Stimulated activated CD4-positive, alpha-beta T cell treated with anti-CD3 and anti-CD28 coated beads, Interleukin-2, amount 100 ng/mL, for 48 hours (primary cell): ENCODE data around the gene SMTNL2.

Experiments
- DNase-seq, 2 donors: peaks; one replicate each; pipeline ENCODE4 v3.0.0-alpha.2; 2020

SMTNL2 gene

DNA sequence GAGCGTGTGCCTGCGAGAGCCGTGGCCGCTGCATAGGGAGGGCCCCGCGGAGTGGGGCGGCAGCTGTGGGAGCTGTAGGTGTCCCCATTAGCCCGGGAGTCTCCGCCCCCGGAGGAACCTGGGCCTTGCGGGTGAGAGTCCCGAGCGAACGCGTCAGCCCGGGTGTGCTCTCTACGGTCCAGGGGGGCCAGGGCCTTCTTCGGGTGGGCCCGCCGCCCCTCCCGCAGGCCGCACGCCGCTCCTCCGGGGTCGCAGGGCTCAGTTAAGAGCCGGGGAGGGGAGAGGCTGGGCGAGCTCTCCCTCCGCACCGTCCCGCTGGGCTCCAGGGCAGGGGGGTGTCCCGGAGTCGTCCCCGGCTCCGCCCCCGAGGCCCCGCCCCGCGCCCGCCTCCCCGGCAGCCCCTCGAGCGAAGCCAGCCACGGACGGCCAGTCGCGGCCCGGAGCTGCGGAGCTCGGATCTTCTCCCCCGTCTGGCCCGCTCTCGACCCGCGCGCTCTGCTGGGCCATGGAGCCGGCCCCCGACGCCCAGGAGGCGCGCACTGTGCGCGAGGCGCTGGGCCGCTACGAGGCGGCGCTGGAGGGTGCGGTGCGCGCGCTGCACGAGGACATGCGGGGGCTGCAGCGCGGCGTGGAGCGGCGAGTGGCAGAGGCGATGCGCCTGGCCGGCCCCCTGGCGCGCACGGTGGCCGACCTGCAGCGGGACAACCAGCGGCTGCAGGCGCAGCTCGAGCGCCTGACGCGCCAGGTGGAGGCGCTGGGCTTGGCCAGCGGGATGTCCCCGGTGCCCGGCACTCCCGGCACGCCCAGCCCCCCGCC is at the start of gene SMTNL2:
SMTNL2 (plus strand) TSS at position 429 of the 816 bp plus-strand sequence; CDS start at position 506, 77 bp downstream.
- DNase-seq, result no peak

DNA sequence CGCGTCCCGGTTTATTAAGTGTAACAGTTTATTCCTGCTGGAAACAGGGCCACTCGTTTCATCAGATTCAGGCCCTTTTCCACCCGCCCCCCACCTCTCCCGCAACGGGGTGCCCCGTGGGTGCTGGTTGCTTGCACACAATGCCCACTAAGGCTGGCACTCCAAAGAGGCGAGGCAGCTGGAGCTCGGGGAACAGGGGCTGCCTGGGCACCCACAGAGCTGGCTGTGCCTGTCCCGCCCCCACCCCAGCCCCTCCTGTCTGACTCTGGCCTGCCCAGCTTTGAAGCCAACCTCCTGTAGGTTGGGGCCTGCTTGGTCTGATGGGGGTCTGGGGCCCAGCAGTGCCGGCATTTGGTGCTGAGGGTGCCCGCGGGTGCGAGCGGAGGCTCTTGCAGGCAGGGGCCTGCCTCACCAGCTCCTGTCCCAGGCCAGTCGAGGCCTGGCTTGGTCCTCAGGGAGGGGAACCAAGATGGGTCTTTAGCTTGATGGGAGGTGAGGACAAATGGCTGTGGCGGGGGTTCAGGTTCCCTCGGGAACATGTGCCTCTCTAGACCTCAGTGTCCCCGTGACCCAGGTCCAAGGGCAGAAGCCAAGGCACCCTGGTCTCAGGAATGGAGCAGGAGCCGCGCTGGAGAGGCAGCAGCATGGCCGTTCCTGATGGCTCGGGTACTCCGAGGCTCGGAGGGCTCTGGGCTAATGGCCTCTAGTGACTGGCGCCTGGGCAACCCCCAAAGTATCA is 49.2 kb upstream of the SMTNL2 start:
- no peak for DNase-seq

DNA sequence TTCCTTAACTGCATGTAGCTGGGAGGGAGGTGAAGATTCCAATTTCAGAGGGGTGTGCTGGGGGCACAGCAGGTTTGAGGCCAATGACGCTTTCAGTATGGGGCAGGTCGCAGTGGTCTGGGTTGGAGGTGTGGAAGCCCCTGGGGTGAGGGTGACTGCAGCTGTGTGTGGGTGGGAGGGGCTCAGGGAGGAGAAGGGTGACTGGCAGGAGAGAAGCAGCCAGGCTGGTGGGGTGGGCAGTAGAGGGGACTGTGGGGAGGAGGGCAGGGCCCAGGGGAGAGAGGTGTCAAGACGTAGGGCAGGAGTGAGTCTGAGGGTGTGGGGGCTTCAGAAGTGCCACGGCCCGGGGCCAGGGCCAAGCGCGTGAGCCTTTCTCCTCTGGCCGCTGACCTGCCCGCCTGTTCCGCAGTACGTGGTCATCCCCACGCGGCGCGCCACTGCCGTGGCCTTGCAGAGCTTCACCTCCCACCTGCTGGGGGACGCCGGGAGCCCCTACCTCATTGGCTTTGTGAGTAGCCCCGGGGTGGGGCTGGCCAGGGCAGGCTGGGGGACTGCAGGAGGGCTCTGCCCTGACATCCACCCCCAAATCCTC is 48.6 kb upstream of the SMTNL2 start:
- no peak for DNase-seq

DNA sequence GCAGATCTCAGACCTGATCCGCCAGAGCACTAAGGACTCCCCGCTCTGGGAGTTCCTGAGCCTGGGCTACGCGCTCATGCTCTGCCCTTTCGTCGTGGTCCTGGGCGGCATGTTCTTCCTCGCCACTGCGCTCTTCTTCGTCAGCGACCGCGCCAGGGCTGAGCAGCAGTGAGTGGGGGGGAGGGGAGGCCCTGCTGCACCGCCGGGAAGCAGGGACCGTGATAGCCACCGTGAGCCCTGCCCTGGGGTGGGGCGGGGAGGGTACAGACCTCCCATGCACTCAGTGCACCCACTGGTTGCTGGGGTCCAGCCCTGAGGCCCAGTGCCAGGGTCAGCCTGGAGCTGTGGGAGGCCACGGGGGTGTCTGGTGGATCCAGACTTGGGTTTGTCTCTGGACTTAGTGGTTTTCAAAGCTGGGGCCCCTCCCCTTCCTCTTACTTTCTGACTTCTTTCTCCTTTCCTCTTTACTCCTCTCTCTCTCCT is 48.0 kb upstream of the SMTNL2 start:
- DNase-seq, result no peak

DNA sequence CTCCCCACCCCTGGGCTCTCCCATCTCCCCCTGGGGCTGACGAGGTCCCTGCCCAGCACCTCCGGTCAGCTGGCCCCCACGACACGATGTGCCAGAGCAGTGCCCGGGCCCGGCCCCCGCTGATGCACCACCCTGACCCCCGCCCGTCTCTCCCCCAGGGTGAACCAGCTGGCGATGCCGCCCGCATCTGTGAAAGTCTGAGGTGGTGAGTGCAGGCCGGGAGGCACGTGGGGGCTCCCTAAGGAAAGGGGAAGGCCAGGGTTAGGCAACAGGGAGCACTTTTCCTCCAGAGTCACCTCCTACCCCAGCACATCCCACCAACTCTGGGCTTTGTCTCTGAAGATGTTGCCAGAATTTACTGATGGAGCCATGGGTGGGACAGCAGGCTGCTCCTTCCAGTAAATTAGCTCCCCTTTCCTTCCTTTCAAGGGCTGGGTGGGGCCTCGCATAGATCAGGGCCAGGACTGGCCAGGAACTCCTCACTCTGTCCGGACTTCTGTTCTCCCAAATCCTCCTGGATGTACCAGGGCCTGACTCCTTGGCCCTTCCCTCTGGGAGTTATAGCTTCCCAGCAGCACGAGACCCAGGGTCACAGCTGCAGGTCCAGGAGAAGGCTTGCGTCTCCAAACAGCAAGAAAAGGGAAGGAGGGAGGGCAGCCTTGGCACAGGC is 47.5 kb upstream of the SMTNL2 start:
- no peak for DNase-seq

DNA sequence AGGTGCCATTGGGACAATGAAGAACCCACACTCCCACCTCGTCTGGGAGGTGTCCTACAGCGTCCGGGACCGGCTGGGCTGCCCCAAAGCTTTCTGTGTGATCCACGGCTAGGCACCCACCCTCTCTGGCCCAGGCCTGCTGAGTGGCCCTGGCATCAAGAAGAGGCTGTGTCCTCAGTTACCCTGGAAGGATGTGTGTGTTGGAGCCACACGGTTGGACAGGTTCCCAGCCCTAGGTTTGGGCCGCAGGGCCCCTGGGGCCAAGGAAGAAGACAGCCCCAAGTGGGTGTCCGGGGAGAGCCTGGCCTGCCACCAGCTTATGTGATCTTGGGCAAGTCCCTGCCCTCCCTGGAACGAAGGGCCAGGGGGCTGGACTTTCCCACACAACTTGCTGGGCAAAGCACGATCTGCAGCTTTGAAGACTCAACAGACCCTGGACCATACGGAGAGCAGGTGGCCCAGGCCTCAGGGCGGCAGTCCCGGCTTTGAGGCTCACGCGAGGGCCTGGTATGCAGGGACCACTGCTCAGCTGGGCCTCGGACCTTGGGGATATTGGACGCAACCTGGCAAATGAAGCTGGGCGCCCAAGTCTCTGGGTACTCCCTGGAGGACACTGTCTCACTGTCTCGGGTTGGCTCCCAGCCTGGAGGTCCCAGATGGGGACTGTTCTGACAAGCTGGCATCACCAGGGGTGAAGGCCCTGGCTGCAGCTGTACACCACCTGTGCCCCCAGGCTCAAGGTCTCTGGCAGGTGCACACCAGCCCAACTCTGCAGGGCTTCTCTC is 46.7 kb upstream of the SMTNL2 start:
- no peak for DNase-seq

DNA sequence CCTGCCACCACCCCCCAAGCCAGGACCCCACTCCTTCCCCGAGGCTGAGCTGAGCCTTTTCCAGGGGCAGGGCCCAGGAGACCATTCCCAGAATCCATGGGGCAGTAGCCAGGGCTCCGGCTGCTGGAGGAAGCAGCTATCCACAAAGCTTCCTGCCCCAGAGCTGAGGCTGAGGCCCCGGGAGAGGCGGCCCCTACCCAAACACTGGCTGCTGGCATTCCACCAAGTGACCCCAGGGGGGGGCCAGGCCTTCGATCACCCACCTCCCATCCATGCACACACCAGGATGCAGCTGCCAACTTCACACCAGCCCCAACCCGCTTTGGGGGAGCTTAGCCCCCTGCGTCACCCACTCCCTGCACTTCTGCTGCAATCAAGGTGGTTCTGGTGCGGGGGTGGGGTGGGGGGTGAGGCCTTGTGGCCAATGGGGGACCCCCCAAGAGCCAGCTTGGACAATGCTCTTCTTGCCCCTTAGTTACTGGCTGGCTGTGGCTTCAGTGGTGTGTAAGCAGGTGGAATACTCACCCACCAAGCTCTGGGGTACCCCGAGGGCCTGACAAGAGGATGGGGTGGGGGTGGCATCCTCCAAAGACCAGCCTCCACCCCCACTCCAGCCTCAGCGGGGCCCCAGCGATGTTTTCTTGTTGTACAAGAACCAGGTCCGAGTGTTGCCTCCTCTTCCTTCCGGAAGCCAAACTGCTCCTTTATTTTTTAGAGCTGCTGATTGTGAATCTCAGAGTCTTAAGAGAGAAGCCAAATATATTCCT is 45.9 kb upstream of the SMTNL2 start:
- no peak for DNase-seq

DNA sequence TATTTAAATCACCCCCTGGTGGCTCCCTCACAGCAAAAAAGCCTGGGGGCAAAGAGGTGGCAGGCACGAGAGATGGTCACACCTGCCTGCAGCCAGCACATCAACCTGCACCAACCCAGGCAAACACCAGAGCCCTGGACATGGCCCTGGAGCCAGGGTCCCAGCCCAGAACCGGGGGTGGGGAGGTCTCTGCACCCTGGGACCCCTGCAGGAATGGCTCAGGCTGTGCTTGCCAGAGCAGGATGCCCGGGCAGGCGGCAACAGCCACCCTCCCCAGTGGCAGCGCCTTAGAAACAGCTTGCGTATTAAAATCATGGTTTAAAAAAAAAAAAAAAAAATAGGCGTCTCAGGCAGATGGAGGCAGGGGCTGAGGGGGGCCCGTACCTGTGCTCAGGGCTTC is 45.3 kb upstream of the SMTNL2 start:
- DNase-seq, result no peak

DNA sequence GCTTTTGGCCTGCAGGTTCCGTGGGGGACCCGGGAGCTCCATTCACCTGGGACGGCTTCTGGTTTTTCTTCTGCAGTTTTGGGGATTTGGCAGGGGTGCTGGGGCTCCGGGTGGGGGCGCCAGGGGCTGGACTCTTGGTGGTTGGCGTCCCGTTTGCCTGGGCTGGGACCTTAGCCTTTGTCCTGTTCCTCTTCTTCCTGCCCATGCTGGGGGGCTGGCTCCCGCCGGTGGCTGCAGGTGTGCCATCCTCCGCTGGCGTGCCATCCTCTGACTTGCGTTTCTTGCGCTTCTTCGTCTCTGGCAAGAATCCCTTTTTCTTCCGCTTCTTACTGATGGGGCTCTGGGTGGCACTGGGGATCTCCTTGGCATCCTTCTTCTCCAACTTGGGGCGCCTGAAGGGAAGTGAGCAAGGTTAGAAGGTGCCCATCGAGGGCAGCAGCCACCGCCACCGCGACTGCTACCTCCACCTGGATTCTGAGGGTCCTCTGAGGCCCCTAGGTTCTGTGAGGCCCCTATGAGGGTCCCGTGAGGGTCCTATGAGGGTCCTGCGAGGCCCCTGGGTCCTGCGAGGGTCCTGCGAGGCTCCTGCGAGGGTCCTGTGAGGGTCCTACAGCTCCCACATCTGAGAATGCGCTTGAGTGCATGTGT is 44.6 kb upstream of the SMTNL2 start:
- no peak for DNase-seq

DNA sequence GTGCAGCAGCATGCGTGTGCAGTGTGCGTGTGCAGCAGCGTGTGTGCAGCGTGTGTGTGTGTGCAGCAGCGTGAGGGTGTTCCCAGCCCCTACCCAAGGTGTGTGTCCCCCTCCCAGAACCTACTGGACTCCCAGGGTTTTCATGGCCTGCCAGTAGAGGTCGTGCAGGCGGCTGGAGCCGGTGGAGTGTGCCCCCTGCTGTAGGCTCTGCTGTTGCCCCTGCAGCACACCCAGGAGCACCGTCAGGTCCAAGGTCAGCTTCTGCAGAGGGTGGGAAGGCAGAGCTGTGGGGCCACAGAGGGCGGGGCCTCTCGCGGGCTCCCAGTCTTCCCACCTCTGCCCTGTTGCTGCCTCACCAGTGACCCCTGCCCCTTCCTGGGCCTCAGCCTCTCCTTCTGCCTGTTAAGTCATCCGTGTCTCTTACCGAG is 44.1 kb upstream of the SMTNL2 start:
- DNase-seq, result no peak

DNA sequence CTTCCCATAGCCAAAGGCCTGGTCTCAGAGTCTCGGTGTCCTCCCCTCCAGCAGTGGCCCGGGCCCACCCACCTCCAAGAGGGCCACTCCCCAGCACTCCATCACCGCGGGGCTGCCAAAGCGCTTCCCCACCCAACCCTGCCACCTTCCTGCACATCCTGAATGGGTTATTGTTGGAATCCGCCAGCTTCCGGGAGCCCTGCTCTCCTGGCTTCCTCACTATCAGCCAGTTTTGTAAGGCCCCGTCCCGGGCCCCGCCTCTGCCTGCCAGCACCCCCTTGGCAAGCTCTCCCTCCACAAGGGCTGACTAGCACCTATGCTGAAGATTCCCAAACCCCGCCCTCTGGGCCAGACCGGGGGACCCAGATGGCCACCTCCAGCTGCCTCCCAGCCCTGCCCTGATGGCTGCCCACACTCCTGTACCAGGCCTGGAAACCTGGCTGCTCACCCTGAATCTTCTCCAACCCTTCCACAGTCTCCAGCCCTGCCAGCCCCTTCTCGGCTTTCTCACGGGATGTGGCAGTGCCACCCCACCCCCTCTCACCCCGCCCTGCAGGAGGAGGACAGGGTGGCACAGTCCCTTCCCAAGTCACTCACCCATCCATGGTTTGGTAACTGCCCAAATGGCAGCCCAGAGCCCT is 43.5 kb upstream of the SMTNL2 start:
- no peak for DNase-seq

DNA sequence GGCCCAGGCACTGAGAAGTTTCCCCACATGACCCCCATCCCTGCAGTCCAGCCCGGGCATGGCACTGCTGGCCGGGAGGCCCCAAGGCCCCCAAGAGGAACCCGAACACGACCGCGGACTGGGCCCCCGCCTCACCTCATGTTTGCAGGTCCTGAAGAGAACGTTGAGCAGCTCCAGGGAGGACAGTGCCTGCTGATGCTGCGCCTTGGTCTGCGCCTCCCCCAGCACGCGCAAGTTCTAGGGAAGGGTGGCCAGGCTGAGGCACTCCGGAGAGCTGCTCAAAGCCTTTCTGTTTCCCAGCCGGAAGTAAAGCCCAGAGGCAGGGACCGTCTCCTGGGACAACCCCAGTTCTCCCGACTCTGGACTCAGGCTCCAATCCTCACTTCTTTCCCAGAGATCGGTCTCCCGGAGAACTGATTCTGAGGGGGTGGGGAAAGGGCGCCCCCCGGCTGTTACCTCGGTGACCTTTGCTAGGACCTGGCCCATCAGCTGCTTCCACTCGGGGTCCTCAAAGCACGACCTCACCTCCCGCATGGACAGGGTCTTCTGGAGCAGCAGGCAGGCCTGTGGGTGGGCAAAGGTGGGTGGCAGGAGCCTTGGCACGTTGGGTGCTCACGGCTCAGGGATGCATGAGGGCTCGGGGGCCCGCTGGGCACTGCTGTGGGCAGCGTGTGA is 42.9 kb upstream of the SMTNL2 start:
- no peak for DNase-seq

DNA sequence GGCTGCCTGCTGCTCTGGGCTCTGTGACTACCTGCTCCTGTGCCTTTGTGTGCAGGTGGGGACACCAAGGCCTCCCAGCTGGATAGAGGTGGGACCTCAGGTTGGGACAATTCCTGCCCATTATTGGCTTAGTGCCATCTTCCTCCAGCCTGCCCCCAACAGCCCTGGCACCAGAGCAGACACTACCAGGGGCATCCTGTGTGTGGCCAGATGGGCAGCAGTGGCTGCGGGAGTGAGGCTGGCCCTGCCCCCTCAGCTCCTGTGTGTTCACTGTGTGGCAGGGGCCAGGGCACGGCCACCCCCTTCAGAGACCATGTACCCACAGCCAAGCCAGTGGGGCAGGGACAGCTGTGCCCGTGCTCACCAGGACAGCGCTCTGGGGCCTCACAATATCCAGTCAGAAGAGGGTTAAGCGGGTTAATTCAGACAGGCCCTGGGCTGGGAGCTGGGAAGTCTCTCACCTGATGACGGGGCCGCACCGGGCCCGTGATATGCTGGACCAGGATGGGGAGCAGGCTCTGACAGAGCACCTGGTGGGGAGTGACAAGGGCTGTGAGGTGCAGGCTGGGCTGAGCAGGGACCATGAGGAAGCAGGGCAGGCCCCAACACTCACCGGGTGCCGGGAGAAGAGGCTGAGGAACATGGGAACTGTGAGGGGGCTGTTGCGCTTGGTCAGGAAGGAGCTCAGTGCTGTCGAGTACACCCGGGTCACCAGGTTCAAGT is 42.2 kb upstream of the SMTNL2 start:
- DNase-seq, result no peak

DNA sequence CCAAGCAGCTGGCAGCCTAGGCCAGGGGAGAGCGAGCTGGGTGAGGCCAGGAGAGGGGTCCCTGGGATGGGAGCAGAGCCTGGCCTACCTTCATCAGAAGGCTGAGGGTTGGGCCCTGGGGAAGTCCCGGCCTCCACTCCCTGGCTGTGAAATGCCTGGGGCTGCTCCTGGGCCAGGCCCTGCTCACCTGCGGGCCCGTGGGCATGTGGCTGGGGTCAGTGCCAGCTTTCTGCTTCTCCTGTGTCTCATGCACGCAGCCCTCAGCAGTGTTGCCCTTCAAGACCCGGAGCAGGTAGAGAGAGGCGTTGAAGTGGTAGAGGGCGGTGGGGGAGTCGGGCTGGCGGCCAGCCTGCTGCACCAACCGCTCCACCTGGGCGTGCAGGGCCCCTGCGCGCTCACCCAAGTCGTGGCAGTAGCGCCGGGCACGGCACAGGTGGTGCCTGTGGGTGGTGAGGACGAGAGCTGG is 41.6 kb upstream of the SMTNL2 start:
- DNase-seq, result no peak

DNA sequence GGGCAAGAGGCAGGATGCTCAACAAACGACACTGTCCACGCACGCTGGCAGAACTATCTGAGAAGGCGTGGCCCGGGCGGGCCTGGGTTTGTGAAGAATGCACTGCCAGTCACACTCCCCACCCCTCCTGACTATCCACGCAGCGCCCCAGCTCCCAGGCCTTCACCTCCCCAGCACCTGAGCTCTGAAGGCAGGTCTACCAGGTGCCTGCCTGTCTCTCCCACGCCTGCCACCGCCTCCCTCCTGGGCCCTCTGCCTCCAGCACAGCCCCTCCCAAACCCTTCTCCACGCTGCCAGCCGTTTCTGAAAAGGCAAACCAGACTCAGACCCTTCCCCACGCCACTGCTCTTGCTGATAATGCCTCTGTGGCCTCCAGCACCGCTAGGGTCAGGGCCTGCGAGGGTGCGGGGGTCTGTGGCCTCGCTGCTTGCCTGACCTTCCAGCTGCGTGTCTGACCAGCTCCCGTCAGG is 40.7 kb upstream of the SMTNL2 start:
- DNase-seq, result no peak

DNA sequence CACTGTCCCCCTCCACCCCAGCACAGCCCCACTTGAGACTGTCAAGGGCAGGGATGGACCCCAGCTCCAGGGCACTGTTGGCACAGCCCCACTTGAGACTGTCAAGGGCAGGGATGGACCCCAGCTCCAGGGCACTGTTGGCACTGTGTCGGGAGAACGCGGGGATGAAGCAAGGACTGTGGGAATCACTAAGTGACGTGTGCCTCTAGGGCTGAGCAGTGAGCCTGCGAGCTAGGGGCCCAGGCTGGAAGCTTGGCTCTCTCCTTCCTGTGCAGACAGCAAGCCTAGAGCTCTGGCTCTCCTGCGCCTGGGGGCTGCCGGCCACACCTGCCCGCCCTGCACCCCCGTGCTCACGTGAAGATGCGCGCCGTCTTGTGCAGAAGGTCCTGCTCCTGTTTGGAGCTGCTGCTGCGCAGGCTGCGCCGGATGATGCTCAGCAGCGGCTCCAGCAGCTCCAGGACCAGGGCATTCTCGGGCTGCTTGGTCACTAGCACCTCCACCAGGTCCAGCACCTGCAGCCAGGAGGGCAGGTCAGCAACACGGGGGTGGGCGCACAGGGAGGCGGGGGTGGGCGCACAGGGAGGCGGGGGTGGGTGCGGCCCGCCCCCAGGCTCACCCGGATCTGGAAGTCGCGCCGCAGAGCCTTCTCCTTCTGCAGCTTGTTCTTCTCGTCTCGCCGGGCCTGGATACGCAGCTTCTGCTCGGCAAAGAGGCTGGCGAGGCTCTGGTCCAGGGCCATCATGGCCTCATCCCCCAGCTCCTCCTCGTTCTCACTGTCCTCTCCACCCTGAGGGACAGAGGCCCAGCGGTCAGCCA is 40.0 kb upstream of the SMTNL2 start:
- no peak for DNase-seq

DNA sequence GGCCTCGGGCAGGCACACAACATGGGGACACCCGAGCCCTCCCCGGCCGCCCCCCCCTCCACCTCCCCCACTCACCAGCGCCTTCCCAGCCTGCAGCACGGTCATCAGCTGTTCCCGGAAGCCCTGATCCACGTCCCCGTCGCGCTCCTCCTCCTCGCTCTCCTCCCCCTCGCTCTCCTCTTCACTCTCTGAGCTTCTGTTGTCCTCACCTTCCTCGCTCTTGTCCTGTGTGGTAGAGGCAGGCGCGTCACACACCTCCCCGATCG is 39.4 kb upstream of the SMTNL2 start:
- DNase-seq, result no peak

DNA sequence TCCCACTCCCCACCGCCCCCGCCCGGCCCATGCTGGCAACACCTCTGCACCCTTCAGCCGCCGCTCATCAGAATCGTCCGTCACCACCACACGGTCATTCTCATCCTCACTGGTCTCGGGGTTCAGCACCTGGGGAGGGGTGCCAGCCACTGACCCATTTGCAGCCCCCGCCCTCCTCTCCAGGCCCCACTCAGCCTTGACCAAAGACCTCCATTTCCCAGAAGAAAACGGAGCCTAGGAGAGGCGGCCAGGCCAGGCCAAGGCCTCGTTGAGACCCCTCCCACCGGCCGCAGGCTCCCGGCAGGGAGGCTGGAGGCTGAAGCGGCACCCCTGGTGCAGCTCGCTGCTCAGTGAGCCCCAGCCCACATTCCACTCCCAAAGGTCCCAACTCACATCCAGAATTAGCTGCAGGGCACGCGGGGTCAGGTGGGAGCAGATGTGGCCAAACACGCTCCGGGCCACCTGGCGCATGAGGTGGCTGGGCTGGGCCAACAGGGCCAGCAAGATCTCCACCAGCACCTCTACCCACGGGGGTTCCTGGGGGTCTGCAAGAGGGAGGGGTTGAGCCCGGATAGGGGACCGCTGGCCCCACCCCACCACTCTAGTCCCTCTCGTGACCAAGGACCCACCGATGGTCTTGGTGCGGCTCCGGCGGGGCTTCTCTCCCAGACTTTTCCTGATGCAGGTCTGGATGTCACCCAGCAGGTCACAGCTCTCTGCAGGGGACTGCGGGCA is 38.9 kb upstream of the SMTNL2 start:
- no peak for DNase-seq
